Sigmoid colon (tissue), 4 donors: Measurements from ENCODE around the gene AIMP2.
"Not testable (repeated sequence)": the region's sequence is repeated elsewhere in the genome, so short reads cannot be mapped to it uniquely, and the experiment has no call there.

Source experiments
- CTCF ChIP-seq, 4 experiments: fragments of 450-650 bp in 3 of 4; fragments of 200-600 bp in 1 of 4; IDR thresholded peaks; one replicate each; pipeline ENCODE4 v1.5.1; 2016 to 2019; ENCODE audit warnings: antibody characterized with exemption in 4 of 4, mild to moderate bottlenecking in 3 of 4, moderate library complexity in 2 of 4
- EP300 ChIP-seq, 4 donors: sonication (generic); formaldehyde crosslinking; IDR thresholded peaks; one replicate each; pipeline ENCODE4 v1.6.1; 2017; ENCODE audit warnings: antibody characterized with exemption in 4 of 4
- POLR2A ChIP-seq, 2 donors: fragments of 450-650 bp; IDR thresholded peaks; one replicate each; pipeline ENCODE4 v1.6.1; 2016; ENCODE audit warnings: antibody characterized with exemption in 2 of 2, mild to moderate bottlenecking in 2 of 2, moderate library complexity in 2 of 2
- POLR2AphosphoS5 ChIP-seq, 4 donors: sonication (generic); formaldehyde crosslinking; IDR thresholded peaks; one replicate each; pipeline ENCODE4 v1.6.1; 2017; ENCODE audit warnings: antibody characterized with exemption in 4 of 4

GRCh38 chr7:6059941-6060340 is 50.9 kb downstream of the AIMP2 start:
- not testable (repeated sequence) for TF ChIP-seq POLR2A, CTCF, POLR2AphosphoS5, EP300 (IDR thresholded peaks at IDR 0.05)
